ENCODE data around the gene SIM2. TPM values are rescaled to one million over a fixed set of nuclear protein-coding genes. Genes with fewer than 3 reads are reported as not detected.

SIM2 gene
- total and polyA plus RNA-seq, 2 donors (not counting 1 experiment from before 2014, with no cell fraction given): not detected

DNA sequence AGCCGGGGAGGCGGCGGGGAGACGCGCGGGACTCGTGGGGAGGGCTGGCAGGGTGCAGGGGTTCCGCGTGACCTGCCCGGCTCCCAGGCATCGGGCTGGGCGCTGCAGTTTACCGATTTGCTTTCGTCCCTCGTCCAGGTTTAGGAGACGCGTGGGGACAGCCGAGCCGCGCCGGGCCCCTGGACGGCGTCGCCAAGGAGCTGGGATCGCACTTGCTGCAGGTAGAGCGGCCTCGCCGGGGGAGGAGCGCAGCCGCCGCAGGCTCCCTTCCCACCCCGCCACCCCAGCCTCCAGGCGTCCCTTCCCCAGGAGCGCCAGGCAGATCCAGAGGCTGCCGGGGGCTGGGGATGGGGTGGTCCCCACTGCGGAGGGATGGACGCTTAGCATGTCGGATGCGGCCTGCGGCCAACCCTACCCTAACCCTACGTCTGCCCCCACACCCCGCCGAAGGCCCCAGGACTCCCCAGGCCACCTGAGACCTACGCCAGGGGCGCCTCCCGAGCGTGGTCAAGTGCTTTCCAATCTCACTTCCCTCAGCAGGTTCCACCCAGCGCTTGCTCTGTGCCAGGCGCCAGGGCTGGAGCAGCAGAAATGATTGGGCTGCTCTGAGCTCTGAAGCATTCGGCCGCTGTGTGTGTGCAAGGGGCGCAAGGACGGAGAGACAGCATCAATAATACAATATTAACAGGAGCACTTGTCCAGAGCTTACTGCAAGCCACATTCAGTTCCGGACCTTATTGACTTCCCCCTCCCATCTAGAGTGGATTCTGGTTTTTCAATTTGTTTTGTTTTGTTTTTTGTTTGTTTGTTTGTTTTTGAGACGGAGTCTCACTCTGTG is 10.3 kb downstream of the SIM2 start:
- TF ChIP-seq, protein P1, sequence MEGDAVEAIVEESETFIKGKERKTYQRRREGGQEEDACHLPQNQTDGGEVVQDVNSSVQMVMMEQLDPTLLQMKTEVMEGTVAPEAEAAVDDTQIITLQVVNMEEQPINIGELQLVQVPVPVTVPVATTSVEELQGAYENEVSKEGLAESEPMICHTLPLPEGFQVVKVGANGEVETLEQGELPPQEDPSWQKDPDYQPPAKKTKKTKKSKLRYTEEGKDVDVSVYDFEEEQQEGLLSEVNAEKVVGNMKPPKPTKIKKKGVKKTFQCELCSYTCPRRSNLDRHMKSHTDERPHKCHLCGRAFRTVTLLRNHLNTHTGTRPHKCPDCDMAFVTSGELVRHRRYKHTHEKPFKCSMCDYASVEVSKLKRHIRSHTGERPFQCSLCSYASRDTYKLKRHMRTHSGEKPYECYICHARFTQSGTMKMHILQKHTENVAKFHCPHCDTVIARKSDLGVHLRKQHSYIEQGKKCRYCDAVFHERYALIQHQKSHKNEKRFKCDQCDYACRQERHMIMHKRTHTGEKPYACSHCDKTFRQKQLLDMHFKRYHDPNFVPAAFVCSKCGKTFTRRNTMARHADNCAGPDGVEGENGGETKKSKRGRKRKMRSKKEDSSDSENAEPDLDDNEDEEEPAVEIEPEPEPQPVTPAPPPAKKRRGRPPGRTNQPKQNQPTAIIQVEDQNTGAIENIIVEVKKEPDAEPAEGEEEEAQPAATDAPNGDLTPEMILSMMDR (IDR thresholded peaks at IDR 0.05): no peak
- TF ChIP-seq EZH2 (IDR thresholded peaks at IDR 0.05; ENCODE audit: borderline replicate concordance, insufficient read depth, low read depth, low read length, poor library complexity, severe bottlenecking): no peak
- no peaks in the 10 kb centered on the region for H4K20me1 ChIP-seq (ENCODE audit: control insufficient read depth, insufficient read depth, low read length, poor library complexity, severe bottlenecking)
- H3K36me3 ChIP-seq (replicated peaks in 1 of 2; ENCODE audit: control extremely low read depth in 1 of 2, control insufficient read depth in 1 of 2, extremely low read depth in 1 of 2, insufficient read depth in 2 of 2, low read length in 1 of 2): no peaks in the 10 kb centered on the region
- H3K79me2 ChIP-seq (ENCODE audit: control insufficient read depth, insufficient read depth, low read length): no peaks in the 10 kb centered on the region
- Mint-ChIP-seq H3K4me1 (peaks cover 16% of the 10 kb centered on the region), H3K27me3 (peaks cover 76% of the 10 kb centered on the region), H3K4me3 (peak overlapping the region; percentile 26), H3K27ac (no peak overlapping the region), H3K9me3 (ENCODE audit: insufficient read depth) (no peaks in the 10 kb centered on the region)
- WGBS (ENCODE audit: insufficient coverage): 10% methylated on average over 43 of the region's 55 CpGs
- CTCF ChIA-PET: no interaction called here
- H3K27ac ChIP-seq (ENCODE audit: low read length in 2 of 2): no peak overlapping the region
- no peak overlapping the region for H3K4me2 ChIP-seq (replicated peaks; ENCODE audit: low read depth, low read length, poor library complexity, severe bottlenecking)
- no peak for ATAC-seq (ENCODE audit: low read depth)
- H3K27me3 ChIP-seq (replicated peaks in 1 of 4; ENCODE audit: control extremely low read depth in 1 of 4, control insufficient read depth in 3 of 4, insufficient read depth in 4 of 4, low read length in 3 of 4): peaks cover 0 to 79% (median 44%) of the 10 kb centered on the region in 4 experiments
- H3K4me1 ChIP-seq (ENCODE audit: control insufficient read depth in 2 of 2, insufficient read depth in 2 of 2, low read length in 2 of 2): peaks cover 9 to 17% of the 10 kb centered on the region in 2 donors
- POLR2A ChIA-PET: no interaction called here
- H3K4me3 ChIP-seq (ENCODE audit: control extremely low read depth in 1 of 5, extremely low read depth in 1 of 5, insufficient read depth in 1 of 5, low read depth in 2 of 5, low read length in 4 of 5): no peak overlapping the region
- H2AFZ ChIP-seq (ENCODE audit: insufficient read depth, low read depth, low read length, poor library complexity, severe bottlenecking): no peak overlapping the region
- H3K9ac ChIP-seq (ENCODE audit: low read length): no peak overlapping the region
- DNase-seq: no peak
- H3K9me3 ChIP-seq (ENCODE audit: control extremely low read depth in 1 of 3, control insufficient read depth in 2 of 3, insufficient read depth in 1 of 3, low read length in 2 of 3): no peaks in the 10 kb centered on the region
- intact Hi-C loops (cut with micrococcal nuclease): no loop called here

All from B cell (primary cell).